AG09309 (cell line): ENCODE results near the gene EHBP1.
A peak's percentile ranks its signal among the peaks of the same experiment; 100 is the strongest.

ENCODE experiments used
- DNase-seq: peaks from one replicate; pipeline ENCODE4 v3.0.0-alpha.2; 2010; ENCODE audit warnings: low read depth
- H3K4me3 ChIP-seq: 2 replicates; pipeline ENCODE4 v1.5.1; 2011; ENCODE audit warnings: mild to moderate bottlenecking, low read depth, low read length, moderate library complexity; ENCODE audit not compliant: control insufficient read depth
- TF ChIP-seq, protein P1 (sequence below): IDR thresholded peaks from 2 replicates; pipeline ENCODE4 v1.5.1; 2011; ENCODE audit warnings: mild to moderate bottlenecking, low read depth, low read length, inconsistent platforms; ENCODE audit not compliant: insufficient read depth, control insufficient read depth; ENCODE audit errors: missing control alignments

The EHBP1 gene

GRCh38 chr2:62705007-62705829 is at the start of gene EHBP1:
Gene EHBP1 (plus strand): TSS chr2:62705713. CDS start chr2:62707192, 1,479 bp downstream.
- TF ChIP-seq, protein P1, sequence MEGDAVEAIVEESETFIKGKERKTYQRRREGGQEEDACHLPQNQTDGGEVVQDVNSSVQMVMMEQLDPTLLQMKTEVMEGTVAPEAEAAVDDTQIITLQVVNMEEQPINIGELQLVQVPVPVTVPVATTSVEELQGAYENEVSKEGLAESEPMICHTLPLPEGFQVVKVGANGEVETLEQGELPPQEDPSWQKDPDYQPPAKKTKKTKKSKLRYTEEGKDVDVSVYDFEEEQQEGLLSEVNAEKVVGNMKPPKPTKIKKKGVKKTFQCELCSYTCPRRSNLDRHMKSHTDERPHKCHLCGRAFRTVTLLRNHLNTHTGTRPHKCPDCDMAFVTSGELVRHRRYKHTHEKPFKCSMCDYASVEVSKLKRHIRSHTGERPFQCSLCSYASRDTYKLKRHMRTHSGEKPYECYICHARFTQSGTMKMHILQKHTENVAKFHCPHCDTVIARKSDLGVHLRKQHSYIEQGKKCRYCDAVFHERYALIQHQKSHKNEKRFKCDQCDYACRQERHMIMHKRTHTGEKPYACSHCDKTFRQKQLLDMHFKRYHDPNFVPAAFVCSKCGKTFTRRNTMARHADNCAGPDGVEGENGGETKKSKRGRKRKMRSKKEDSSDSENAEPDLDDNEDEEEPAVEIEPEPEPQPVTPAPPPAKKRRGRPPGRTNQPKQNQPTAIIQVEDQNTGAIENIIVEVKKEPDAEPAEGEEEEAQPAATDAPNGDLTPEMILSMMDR: no peak
- peak within 1 kb of the TSS; percentile 56 for H3K4me3 ChIP-seq
- peak; percentile 100 for DNase-seq

DNA sequence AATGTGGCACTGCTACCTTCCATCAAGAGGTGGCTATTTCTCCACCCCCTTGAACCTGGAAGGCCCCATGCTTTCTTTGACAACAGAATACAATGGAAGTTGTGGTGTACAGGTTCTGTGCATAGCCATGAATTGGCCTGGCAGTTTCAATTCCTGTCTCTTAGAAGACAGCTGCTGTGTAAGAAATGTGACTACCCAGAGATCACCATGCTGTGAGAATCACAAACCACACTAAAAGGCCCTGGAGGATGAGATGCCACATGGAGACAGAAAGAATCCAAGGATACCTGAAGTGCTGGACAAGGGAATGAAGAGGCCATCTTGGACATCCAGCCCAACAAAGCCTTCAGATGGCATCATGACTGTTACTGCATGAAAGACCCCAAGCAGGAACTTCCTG is 47.7 kb upstream of the EHBP1 start:
- DNase-seq: no peak

DNA sequence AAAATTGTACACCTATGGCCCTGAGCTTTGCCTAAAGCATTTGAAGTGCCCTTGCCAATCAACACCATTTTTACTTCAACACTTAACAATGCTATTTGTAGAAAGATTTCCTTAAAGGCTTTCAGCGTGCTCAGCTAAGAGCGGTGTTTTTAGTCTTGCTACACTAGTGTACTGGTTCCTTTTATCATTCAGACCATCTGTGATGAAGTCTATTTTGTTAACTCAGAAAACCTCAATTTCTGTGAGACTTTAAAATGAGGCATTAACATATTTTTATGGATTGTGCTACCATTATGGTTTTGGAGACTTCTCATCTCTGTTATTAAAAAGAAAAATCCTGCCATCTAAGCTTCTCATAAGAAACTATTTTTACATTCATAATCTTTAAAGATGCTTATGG is 46.6 kb upstream of the EHBP1 start:
- DNase-seq: no peak
- TF ChIP-seq, protein P1: no peak
- no peak overlapping the region for H3K4me3 ChIP-seq

More for the DNA sequence above, 47.7 kb upstream of the EHBP1 start:
- H3K4me3 ChIP-seq: no peak overlapping the region
- TF ChIP-seq, protein P1: no peak

DNA sequence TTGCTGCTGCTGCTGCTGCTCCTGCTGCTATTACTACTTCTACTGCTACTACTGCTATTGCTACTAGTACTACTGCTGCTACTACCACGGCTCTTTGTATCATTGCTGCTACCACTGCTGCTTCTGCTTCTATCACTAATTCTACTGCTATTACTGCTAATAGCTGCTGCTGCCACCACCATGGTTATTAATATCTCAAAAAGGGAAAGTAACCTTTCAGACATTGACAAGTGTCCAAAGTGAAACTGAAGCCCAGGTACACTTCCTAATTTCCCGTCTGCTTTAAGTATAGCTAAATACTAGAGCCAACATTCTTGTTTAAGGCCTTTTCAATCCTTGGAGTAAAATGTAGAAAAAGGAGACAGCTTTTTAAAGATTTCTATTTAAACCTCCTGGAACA is 45.4 kb upstream of the EHBP1 start:
- DNase-seq: no peak
- H3K4me3 ChIP-seq: no peak overlapping the region
- TF ChIP-seq, protein P1: no peak

DNA sequence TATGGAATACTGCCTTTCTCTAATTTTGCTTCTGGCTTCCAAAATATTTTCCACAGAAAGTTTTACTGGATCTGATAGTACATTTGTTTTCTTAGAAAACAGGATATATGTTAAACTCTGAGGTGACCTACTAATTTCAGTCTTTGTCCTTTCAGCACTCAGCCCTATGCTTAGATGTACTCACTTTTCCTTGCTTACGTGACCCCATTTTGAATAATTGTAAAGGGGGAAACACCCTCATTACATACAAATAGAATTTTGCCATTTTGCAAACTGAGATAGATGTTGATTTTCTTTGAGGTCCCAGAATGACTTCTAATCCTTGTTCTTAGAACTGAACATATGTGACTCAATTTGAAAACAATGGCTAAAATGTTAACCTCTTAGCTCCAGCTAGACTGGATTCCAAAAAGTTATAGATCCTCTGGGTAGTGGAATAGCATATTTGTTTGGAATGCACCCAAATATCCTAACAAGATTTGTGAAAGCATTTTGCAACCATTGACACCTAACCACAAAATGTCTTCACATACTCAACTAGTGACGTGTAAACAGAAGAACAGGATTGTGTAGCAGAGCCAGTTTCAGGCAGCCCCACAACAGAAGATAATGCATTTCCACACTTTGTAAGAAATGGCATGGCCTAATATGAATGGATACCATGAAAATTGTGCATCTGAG is 44.8 kb upstream of the EHBP1 start:
- TF ChIP-seq, protein P1: no peak
- peak; percentile 90 for DNase-seq
- no peak overlapping the region for H3K4me3 ChIP-seq

DNA sequence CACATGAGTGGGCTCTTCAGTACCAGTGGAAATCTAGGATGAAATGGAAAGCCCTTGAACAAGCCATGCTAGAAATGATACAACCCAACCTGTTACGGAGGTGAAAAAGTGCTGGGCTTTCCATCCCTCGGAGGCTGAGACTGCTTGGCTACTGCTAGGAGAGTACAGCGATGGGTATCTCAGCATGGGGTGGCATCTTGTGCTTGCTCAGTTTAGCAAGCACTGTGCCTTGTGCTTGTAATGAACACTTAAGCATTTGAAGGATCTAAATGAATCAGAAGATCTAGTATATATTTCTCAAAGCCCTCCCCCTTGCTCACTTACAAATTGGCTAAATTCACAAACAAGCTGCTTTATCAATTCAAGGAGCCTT is 44.3 kb upstream of the EHBP1 start:
- DNase-seq: no peak
- TF ChIP-seq, protein P1: no peak
- no peak overlapping the region for H3K4me3 ChIP-seq
